Measurements from ENCODE around the gene NKAIN4.

NKAIN4 gene

GRCh38 chr20:63260521-63260920, 6.3 kb upstream of the NKAIN4 start:
- Histone ChIP-seq H3K27me3 (peaks cover 16% of the 10 kb centered on the region), H4K20me1 (peaks cover 37% of the 10 kb centered on the region), H3K4me1 (peaks cover 75% of the 10 kb centered on the region), H3K4me2 (peak overlapping the region; percentile 86), H3K9me3 (no peaks in the 10 kb centered on the region), H3K4me3 (no peak overlapping the region; the same call in 1 of the 2 replicates), H3K36me3 (no peaks in the 10 kb centered on the region), H3K27ac (peak overlapping the region; percentile 45), H3K9ac (peak overlapping the region; percentile 20; the same call in 1 of the 2 replicates)
- TF ChIP-seq Cebpa-rat (IDR thresholded peaks at IDR 0.05): no peak

GRCh38 chr20:63259734-63260460, 5.6 kb upstream of the NKAIN4 start:
- no peaks in the 10 kb centered on the region for H3K9me3 ChIP-seq
- H3K4me2 ChIP-seq: peak overlapping the region; percentile 86
- H3K4me3 ChIP-seq: no peak overlapping the region; the same call in 1 of the 2 replicates
- H3K4me1 ChIP-seq: peaks cover 82% of the 10 kb centered on the region
- H3K27me3 ChIP-seq: peaks cover 22% of the 10 kb centered on the region
- H4K20me1 ChIP-seq: peaks cover 37% of the 10 kb centered on the region
- H3K27ac ChIP-seq: peak overlapping the region; percentile 45; the same call in 1 of the 2 replicates
- H3K9ac ChIP-seq: no peak overlapping the region
- TF ChIP-seq Cebpa-rat (IDR thresholded peaks at IDR 0.05): no peak
- no peaks in the 10 kb centered on the region for H3K36me3 ChIP-seq

- H3K27ac ChIP-seq: peak overlapping the region; percentile 19; the same call in 1 of the 2 replicates
These were observed 4.5 kb upstream of the NKAIN4 start for GRCh38 chr20:63258781-63259180.

GRCh38 chr20:63257629-63258028, 3.4 kb upstream of the NKAIN4 start:
- Histone ChIP-seq H3K4me2 (peak overlapping the region; percentile 86), H3K27ac (no peak overlapping the region), H3K27me3 (peaks cover 42% of the 10 kb centered on the region)

More at GRCh38 chr20:63258781-63259180, 4.5 kb upstream of the NKAIN4 start:
- H3K9me3 ChIP-seq: no peaks in the 10 kb centered on the region
- H3K27me3 ChIP-seq: peaks cover 31% of the 10 kb centered on the region
- no peaks in the 10 kb centered on the region for H3K36me3 ChIP-seq
- no peak for TF ChIP-seq Cebpa-rat (IDR thresholded peaks at IDR 0.05)
- H3K4me1 ChIP-seq: peaks cover 90% of the 10 kb centered on the region
- peak overlapping the region; percentile 86 for H3K4me2 ChIP-seq
- H3K4me3 ChIP-seq: no peak overlapping the region
- H4K20me1 ChIP-seq: peaks cover 37% of the 10 kb centered on the region
- H3K9ac ChIP-seq: 0 out of 2 replicates have a peak overlapping the region, but pooled peaks have one; percentile 11

GRCh38 chr20:63256954-63257353, 2.7 kb upstream of the NKAIN4 start:
- H4K20me1 ChIP-seq: peaks cover 37% of the 10 kb centered on the region
- H3K27ac ChIP-seq: no peak overlapping the region
- peaks cover 48% of the 10 kb centered on the region for H3K27me3 ChIP-seq
- H3K9me3 ChIP-seq: no peaks in the 10 kb centered on the region
- H3K36me3 ChIP-seq: no peaks in the 10 kb centered on the region
- no peak overlapping the region for H3K9ac ChIP-seq
- peaks cover 95% of the 10 kb centered on the region for H3K4me1 ChIP-seq
- no peak overlapping the region for H3K4me3 ChIP-seq
- H3K4me2 ChIP-seq: peak overlapping the region; percentile 86
- no peak for TF ChIP-seq Cebpa-rat (IDR thresholded peaks at IDR 0.05)

More at GRCh38 chr20:63257629-63258028, 3.4 kb upstream of the NKAIN4 start:
- TF ChIP-seq Cebpa-rat (IDR thresholded peaks at IDR 0.05): no peak
- Histone ChIP-seq H4K20me1 (peaks cover 37% of the 10 kb centered on the region), H3K4me1 (peaks cover 95% of the 10 kb centered on the region), H3K36me3 (no peaks in the 10 kb centered on the region), H3K9me3 (no peaks in the 10 kb centered on the region), H3K9ac (no peak overlapping the region), H3K4me3 (no peak overlapping the region)

GRCh38 chr20:63255931-63256704, 1.9 kb upstream of the NKAIN4 start:
- TF ChIP-seq Cebpa-rat (IDR thresholded peaks at IDR 0.05): no peak
- Histone ChIP-seq H3K9ac (peak overlapping the region; percentile 81; the same call in 1 of the 2 replicates), H3K4me3 (peak overlapping the region; percentile 85), H3K27me3 (peaks cover 50% of the 10 kb centered on the region), H3K9me3 (no peaks in the 10 kb centered on the region), H3K27ac (0 out of 2 replicates have a peak overlapping the region, but pooled peaks have one; percentile 88), H3K4me1 (peaks cover 95% of the 10 kb centered on the region), H3K36me3 (no peaks in the 10 kb centered on the region), H4K20me1 (peaks cover 35% of the 10 kb centered on the region), H3K4me2 (peak overlapping the region; percentile 86)

GRCh38 chr20:63254606-63255384, 532 bp upstream of the NKAIN4 start:
- Histone ChIP-seq H3K4me1 (peaks cover 94% of the 10 kb centered on the region), H3K27ac (peak overlapping the region; percentile 88), H3K9ac (peak overlapping the region; percentile 81), H4K20me1 (peaks cover 22% of the 10 kb centered on the region), H3K36me3 (no peaks in the 10 kb centered on the region), H3K4me3 (peak overlapping the region; percentile 85), H3K27me3 (peaks cover 50% of the 10 kb centered on the region), H3K9me3 (no peaks in the 10 kb centered on the region), H3K4me2 (peak overlapping the region; percentile 86)
- TF ChIP-seq Cebpa-rat (IDR thresholded peaks at IDR 0.05): no peak

GRCh38 chr20:63253438-63254231, 628 bp downstream of the NKAIN4 start:
- Histone ChIP-seq H3K4me3 (peak overlapping the region; percentile 85), H3K9ac (peak overlapping the region; percentile 91), H3K27me3 (peaks cover 50% of the 10 kb centered on the region), H3K36me3 (no peaks in the 10 kb centered on the region), H3K4me1 (peaks cover 94% of the 10 kb centered on the region), H4K20me1 (peaks cover 17% of the 10 kb centered on the region; the same call in 1 of the 2 replicates), H3K9me3 (no peaks in the 10 kb centered on the region), H3K4me2 (peak overlapping the region; percentile 97), H3K27ac (peak overlapping the region; percentile 94)
- no peak for TF ChIP-seq Cebpa-rat (IDR thresholded peaks at IDR 0.05)
